ENCODE results near the gene OR5C1. TPM values are rescaled to one million over a fixed set of nuclear protein-coding genes. Genes with fewer than 3 reads are reported as not detected.

The OR5C1 gene
- total RNA-seq, 1 donor from 2014 or later: not detected

DNA sequence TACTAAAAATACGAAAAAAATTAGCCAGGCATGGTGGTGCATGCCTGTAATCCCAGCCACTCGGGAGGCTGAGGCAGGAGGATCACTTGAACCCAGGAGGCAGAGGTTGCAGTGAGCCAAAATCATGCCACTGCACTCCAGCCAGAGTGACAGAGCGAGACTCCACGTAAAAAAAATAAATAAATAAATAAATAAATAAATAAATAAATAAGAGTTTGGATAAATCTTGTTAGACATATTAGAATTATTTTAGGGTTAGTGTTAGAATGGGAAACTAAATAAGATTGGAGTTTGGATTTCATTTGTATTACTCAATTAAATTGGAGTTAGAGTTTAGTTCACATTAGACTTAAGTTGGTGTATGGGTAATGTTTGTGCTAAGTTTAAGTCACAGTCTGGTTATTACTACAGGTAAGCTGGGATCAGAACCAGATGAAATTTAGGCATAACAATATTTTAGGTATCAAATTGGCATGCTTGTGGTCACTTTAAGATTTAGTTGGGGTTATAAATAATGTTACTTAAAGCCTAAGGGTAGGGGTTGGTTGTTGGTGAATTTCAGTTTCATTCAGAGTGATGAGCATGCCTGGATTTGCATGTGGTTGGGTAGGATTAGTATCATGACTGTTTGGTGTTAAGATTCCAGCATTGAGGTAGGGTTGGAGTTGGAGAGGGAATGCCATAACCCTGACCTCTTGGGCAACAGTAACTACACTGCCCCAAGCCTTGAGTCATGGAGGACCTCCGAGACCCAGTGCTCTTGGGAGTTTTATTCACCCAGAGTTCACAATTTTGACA lies 3.3 kb downstream of the OR5C1 start:
- no peak overlapping the region for H3K27ac Mint-ChIP-seq
- no peaks in the 10 kb centered on the region for H3K9me3 ChIP-seq (ENCODE audit: low read depth)

DNA sequence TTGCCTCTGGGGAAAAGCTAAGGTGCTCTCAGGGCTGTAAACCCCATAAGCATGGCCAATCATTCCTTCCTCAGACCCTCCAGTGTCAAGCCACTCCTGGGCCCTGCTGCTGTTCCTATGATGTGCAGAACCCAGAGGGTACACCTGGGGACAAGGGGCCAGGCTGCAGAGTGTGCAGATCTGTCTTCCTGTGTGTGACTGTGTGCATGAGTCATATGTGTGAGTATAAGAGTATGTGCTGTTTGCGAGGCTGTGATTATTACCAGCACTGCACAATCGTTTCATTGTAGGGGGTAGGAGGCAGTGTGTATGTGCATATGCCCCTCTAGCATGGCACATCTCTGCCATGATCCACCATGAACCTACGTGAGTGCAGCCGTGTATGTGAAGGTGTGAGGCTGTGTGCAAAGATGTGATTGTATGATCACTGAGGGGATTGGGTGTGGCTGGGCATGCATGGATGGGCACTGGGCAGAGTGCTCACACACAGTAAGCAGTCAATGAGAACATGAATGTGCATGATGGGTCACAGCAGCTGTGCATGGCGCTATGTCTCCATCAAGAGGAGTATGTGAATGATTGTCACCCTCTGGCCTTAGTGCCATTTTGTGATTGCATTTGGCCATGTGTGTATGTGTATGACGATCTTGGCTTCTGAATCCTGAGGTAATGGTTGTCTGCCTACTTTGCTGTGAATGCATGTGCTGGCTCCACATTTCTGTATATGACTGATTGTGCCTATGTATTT lies 8.8 kb downstream of the OR5C1 start:
- H3K36me3 Mint-ChIP-seq: no peaks in the 10 kb centered on the region
- DNase-seq (ENCODE audit: low spot score): no peak
- no peaks in the 10 kb centered on the region for H3K9me3 ChIP-seq (ENCODE audit: low read depth)

More for the DNA sequence above, 3.3 kb downstream of the OR5C1 start:
- peaks cover 8% of the 10 kb centered on the region for H3K27me3 Mint-ChIP-seq (ENCODE audit: insufficient read depth, low read depth)
- Histone ChIP-seq H3K27me3 (no peaks in the 10 kb centered on the region), H2AFZ (replicated peaks) (no peak overlapping the region), H3K9ac (no peak overlapping the region), H3F3A (ENCODE audit: low read depth) (no peaks in the 10 kb centered on the region), H3K4me3 (no peak overlapping the region), H3K4me2 (no peak overlapping the region), H3K27ac (no peak overlapping the region), H3K4me1 (no peaks in the 10 kb centered on the region), H3K36me3 (no peaks in the 10 kb centered on the region), H3K79me2 (ENCODE audit: low read depth) (no peaks in the 10 kb centered on the region), H4K20me1 (ENCODE audit: low read depth) (no peaks in the 10 kb centered on the region)
- H3K4me3 Mint-ChIP-seq: no peak overlapping the region
- TF ChIP-seq EZH2 (IDR thresholded peaks at IDR 0.05) (no peak), EZH2phosphoT487 (IDR thresholded peaks at IDR 0.05) (no peak)
- TF ChIP-seq, protein P1, sequence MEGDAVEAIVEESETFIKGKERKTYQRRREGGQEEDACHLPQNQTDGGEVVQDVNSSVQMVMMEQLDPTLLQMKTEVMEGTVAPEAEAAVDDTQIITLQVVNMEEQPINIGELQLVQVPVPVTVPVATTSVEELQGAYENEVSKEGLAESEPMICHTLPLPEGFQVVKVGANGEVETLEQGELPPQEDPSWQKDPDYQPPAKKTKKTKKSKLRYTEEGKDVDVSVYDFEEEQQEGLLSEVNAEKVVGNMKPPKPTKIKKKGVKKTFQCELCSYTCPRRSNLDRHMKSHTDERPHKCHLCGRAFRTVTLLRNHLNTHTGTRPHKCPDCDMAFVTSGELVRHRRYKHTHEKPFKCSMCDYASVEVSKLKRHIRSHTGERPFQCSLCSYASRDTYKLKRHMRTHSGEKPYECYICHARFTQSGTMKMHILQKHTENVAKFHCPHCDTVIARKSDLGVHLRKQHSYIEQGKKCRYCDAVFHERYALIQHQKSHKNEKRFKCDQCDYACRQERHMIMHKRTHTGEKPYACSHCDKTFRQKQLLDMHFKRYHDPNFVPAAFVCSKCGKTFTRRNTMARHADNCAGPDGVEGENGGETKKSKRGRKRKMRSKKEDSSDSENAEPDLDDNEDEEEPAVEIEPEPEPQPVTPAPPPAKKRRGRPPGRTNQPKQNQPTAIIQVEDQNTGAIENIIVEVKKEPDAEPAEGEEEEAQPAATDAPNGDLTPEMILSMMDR (IDR thresholded peaks at IDR 0.05): no peak
- H3K4me1 Mint-ChIP-seq: no peaks in the 10 kb centered on the region
- no peaks in the 10 kb centered on the region for H3K36me3 Mint-ChIP-seq
- peaks cover 3% of the 10 kb centered on the region for H3K9me3 Mint-ChIP-seq
- DNase-seq (ENCODE audit: low spot score): no peak

DNA sequence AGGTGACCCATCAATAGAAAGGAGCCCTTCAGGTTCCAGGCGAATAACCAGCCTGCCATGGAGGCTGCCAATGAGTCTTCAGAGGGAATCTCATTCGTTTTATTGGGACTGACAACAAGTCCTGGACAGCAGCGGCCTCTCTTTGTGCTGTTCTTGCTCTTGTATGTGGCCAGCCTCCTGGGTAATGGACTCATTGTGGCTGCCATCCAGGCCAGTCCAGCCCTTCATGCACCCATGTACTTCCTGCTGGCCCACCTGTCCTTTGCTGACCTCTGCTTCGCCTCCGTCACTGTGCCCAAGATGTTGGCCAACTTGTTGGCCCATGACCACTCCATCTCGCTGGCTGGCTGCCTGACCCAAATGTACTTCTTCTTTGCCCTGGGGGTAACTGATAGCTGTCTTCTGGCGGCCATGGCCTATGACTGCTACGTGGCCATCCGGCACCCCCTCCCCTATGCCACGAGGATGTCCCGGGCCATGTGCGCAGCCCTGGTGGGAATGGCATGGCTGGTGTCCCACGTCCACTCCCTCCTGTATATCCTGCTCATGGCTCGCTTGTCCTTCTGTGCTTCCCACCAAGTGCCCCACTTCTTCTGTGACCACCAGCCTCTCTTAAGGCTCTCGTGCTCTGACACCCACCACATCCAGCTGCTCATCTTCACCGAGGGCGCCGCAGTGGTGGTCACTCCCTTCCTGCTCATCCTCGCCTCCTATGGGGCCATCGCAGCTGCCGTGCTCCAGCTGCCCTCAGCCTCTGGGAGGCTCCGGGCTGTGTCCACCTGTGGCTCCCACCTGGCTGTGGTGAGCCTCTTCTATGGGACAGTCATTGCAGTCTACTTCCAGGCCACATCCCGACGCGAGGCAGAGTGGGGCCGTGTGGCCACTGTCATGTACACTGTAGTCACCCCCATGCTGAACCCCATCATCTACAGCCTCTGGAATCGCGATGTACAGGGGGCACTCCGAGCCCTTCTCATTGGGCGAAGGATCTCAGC lies 11.6 kb downstream of the OR5C1 start, which contains the start of gene OR1K1:
Gene OR1K1, plus strand, starts transcription at position 58 of the 995 bp plus-strand sequence. Its CDS starts 0 bp downstream, at position 58.
- Mint-ChIP-seq H3K4me1 (no peaks in the 10 kb centered on the region), H3K4me3 (no peak within 1 kb of the TSS), H3K36me3 (no peaks in the 10 kb centered on the region), H3K27me3 (ENCODE audit: insufficient read depth, low read depth) (peaks cover 4% of the 10 kb centered on the region), H3K9me3 (no peaks in the 10 kb centered on the region), H3K27ac (no peak within 1 kb of the TSS)
- Histone ChIP-seq H3K9me3 (ENCODE audit: low read depth) (no peaks in the 10 kb centered on the region), H3K9ac (no peak within 1 kb of the TSS), H3F3A (ENCODE audit: low read depth) (no peaks in the 10 kb centered on the region), H2AFZ (replicated peaks) (no peak within 1 kb of the TSS), H3K27me3 (no peaks in the 10 kb centered on the region), H3K4me1 (no peaks in the 10 kb centered on the region), H3K27ac (no peak within 1 kb of the TSS), H4K20me1 (ENCODE audit: low read depth) (no peaks in the 10 kb centered on the region), H3K79me2 (ENCODE audit: low read depth) (no peaks in the 10 kb centered on the region), H3K4me2 (no peak within 1 kb of the TSS), H3K4me3 (no peak within 1 kb of the TSS), H3K36me3 (no peaks in the 10 kb centered on the region)
- no peak for DNase-seq (ENCODE audit: low spot score)
- TF ChIP-seq, protein P1 (IDR thresholded peaks at IDR 0.05): no peak
- no peak for TF ChIP-seq EZH2 (IDR thresholded peaks at IDR 0.05)
- TF ChIP-seq EZH2phosphoT487 (IDR thresholded peaks at IDR 0.05): no peak

More for the DNA sequence above, 8.8 kb downstream of the OR5C1 start:
- no peak overlapping the region for H3K4me3 Mint-ChIP-seq
- Histone ChIP-seq H2AFZ (replicated peaks) (no peak overlapping the region), H3K4me1 (no peaks in the 10 kb centered on the region), H3K36me3 (no peaks in the 10 kb centered on the region), H3K4me2 (no peak overlapping the region), H4K20me1 (ENCODE audit: low read depth) (no peaks in the 10 kb centered on the region), H3K79me2 (ENCODE audit: low read depth) (no peaks in the 10 kb centered on the region), H3K27ac (no peak overlapping the region), H3K9ac (no peak overlapping the region), H3K4me3 (no peak overlapping the region), H3K27me3 (no peaks in the 10 kb centered on the region), H3F3A (ENCODE audit: low read depth) (no peaks in the 10 kb centered on the region)
- H3K9me3 Mint-ChIP-seq: no peaks in the 10 kb centered on the region
- TF ChIP-seq EZH2phosphoT487 (IDR thresholded peaks at IDR 0.05) (no peak), EZH2 (IDR thresholded peaks at IDR 0.05) (no peak)
- TF ChIP-seq, protein P1 (IDR thresholded peaks at IDR 0.05): no peak
- H3K4me1 Mint-ChIP-seq: no peaks in the 10 kb centered on the region
- peaks cover 6% of the 10 kb centered on the region for H3K27me3 Mint-ChIP-seq (ENCODE audit: insufficient read depth, low read depth)
- H3K27ac Mint-ChIP-seq: no peak overlapping the region
